K562 (cell line): ENCODE results near the gene KCNJ15. TPM values are rescaled to one million over a fixed set of nuclear protein-coding genes. Genes with fewer than 3 reads are reported as not detected.

Source experiments
- polyA plus RNA-seq, 8 experiments: library from polyadenylated mRNA; depleted of rRNA in 4 of 8; stranded (reverse) in 5 of 8; unstranded in 3 of 8; fragments of >200 nt; fragmentation: Nextera tagmentation in 2 of 8; fragmentation: Illumina TruSeq in 1 of 8; extraction: Ambion mirVana in 2 of 8; extraction: Trizol in 1 of 8; gene quantifications; 2 replicates each; pipeline versions ENCODE4 v1.2.1 to v1.2.3, GENCODE V29; 2011 to 2014; ENCODE audit warnings: inconsistent platforms in 1 of 8, missing spikeins in 1 of 8
- total RNA-seq, 7 experiments: library from RNA; depleted of rRNA in 6 of 7; stranded (reverse); fragments of >200 nt in 6 of 7; fragmentation: Illumina TruSeq in 2 of 7; extraction: Trizol in 2 of 7; gene quantifications; 2 replicates each; pipeline versions ENCODE4 v1.2.1 to v1.2.3, GENCODE V29; 2011 to 2021; ENCODE audit warnings: low replicate concordance in 1 of 7

The KCNJ15 gene
- total and polyA plus RNA-seq, 9 of the 15 experiments (the other 6 are each of a cell fraction or from before 2014, with no cell fraction given), result 0.20 to 3.0 (median 0.72) TPM; not detected in 1

Other genes with a start within 250 kb of the KCNJ15 start
- not detected in 2 replicates for gene ERG, start 241.5 kb downstream of the KCNJ15 start, total RNA-seq (2014; rRNA removed)
- gene ERG, start 241.5 kb downstream of the KCNJ15 start, total RNA-seq (2014; rRNA removed; fragmentation: Illumina TruSeq; extraction: Trizol), result not detected in 2 replicates
- gene ERG, start 241.5 kb downstream of the KCNJ15 start, total RNA-seq (2015; rRNA removed; fragmentation: Illumina TruSeq; extraction: Trizol), result not detected in 2 replicates
- gene ERG, start 241.5 kb downstream of the KCNJ15 start, total RNA-seq (2021), result not detected in 2 replicates
- not detected in 2 replicates for gene ERG, start 241.5 kb downstream of the KCNJ15 start, polyA plus RNA-seq (2011; rRNA removed)
- not detected in 2 replicates for gene ERG, start 241.5 kb downstream of the KCNJ15 start, polyA plus RNA-seq (2014; fragmentation: Illumina TruSeq; extraction: Trizol)
- gene ERG, start 241.5 kb downstream of the KCNJ15 start, polyA plus RNA-seq (2014; fragmentation: Nextera tagmentation; extraction: Ambion mirVana), result under 1 TPM in 1 of 2 experiments, not detected in 1; 0.06 TPM
- gene ERG, start 241.5 kb downstream of the KCNJ15 start, polyA plus RNA-seq (2014; rRNA removed), result not detected in 2 replicates